GM21825 (cell line): ENCODE data around the gene PPM1F.
"Not testable (repeated sequence)": the region's sequence is repeated elsewhere in the genome, so short reads cannot be mapped to it uniquely, and the experiment has no call there.

Experiments
- ATAC-seq: cut with Tn5 transposase; IDR thresholded peaks from one replicate; pipeline ENCODE4 v1.9.1; 2021; ENCODE audit warnings: mild to moderate bottlenecking, moderate library complexity; ENCODE audit not compliant: unreplicated experiment

The PPM1F gene

GRCh38 chr22:21902296-21903087 is 50.2 kb downstream of the PPM1F start:
- ATAC-seq: peak; percentile 54

GRCh38 chr22:21898354-21898896 is 54.2 kb downstream of the PPM1F start:
- ATAC-seq: no peak

- ATAC-seq: no peak
These were observed 55.6 kb downstream of the PPM1F start for GRCh38 chr22:21896951-21897513.

DNA sequence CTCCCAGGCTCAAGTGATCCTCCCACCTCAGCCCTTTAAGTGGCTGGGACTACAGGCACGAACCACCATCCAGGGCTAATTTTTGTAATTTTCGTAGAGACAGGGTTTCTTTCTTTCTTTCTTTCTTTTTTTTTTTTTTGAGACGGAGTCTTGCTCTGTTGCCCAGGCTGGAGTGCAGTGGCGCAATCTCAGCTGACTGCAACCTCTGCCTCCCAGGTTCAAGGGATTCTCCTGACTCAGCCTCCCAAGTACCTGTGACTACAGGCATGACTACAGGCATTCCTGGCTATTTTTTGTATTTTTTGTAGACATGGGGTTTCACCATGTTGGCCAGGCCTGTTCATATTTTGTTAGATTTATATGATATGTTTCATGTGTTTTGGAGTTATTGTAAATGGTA is 56.4 kb downstream of the PPM1F start:
- ATAC-seq: not testable (repeated sequence)

DNA sequence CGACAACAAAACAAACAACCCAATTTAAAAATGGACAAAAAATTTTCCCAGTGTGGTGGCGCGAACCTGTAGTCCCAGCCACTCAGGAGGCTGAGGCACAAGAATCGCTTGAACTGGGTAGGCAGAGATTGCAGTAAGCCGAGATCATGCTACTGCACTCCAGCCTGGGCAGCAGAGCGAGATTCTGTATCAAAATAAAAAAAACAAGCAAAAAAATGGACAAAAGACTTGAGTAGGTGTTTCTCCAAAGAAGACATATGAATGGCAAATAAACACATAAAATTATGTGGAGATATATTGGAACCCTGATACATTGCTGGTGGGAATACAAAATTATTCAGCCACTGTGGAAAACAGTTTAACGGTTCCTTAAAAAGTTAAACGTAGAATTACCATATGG is 57.8 kb downstream of the PPM1F start:
- ATAC-seq: no peak

DNA sequence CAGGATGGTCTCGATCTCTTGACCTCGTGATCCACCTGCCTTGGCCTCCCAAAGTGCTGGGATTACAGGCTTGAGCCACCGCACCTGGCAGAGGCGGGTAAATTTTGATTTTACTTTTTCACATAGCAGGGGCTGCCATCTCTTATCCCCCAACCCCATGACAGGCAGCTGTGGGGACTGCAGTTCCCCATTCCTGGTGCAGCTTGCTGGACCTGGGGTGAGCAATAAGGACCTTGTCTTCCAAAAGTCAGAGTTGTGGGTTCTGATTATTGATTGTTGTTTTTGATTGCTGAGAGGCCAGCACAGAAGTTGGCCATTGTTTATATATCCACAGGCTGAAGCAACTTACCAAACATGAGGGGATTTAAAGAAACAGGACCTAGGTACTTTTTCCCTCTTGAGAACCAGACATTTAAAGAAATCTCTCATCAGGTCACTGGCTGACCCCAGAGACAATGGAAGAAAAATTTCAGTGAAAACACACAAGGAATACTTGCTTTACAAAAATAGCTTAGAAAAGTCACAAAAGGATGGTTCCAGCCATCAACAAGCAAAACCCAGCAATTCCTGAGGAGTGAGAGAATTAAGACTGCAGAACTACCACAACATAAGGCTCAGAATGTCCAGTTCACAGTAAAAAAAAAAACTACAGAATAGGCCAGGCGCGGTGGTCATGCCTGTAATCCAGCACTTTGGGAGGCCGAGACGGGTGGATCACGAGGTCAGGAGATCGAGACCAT is 63.2 kb downstream of the PPM1F start:
- ATAC-seq: no peak

DNA sequence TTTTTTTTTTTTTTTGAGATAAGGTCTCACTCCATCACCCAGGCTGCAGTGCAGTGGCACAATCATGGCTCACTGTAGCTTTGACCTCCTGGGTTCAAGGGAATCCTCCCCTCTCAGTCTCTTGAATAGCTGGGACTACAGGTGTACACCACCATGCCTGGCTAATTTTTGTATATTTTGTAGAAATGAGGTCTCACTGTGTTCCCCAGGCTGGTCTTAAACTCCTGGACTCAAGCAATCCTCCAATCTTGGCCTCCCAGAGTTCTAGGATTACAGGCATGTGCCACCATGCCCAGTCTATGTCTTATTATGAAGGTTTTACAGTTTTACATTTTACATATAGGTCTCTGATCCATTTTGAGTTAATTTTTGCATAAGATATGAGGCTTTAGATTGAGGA is 64.8 kb downstream of the PPM1F start:
- ATAC-seq: no peak

DNA sequence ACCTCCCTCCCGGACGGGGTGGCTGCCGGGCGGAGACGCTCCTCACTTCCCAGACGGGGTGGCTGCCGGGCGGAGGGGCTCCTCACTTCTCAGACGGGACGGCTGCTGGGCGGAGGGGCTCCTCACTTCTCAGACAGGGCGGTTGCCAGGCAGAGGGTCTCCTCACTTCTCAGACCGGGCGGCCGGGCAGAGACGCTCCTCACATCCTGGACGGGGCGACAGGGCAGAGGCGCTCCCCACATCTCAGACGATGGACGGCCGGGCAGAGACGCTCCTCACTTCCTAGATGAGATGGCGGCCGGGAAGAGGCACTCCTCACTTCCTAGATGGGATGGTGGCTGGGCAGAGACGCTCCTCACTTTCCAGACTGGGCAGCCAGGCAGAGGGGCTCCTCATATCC is 68.7 kb downstream of the PPM1F start:
- not testable (repeated sequence) for ATAC-seq

- ATAC-seq: not testable (repeated sequence)
These were observed 69.8 kb downstream of the PPM1F start for GRCh38 chr22:21882754-21883333.

DNA sequence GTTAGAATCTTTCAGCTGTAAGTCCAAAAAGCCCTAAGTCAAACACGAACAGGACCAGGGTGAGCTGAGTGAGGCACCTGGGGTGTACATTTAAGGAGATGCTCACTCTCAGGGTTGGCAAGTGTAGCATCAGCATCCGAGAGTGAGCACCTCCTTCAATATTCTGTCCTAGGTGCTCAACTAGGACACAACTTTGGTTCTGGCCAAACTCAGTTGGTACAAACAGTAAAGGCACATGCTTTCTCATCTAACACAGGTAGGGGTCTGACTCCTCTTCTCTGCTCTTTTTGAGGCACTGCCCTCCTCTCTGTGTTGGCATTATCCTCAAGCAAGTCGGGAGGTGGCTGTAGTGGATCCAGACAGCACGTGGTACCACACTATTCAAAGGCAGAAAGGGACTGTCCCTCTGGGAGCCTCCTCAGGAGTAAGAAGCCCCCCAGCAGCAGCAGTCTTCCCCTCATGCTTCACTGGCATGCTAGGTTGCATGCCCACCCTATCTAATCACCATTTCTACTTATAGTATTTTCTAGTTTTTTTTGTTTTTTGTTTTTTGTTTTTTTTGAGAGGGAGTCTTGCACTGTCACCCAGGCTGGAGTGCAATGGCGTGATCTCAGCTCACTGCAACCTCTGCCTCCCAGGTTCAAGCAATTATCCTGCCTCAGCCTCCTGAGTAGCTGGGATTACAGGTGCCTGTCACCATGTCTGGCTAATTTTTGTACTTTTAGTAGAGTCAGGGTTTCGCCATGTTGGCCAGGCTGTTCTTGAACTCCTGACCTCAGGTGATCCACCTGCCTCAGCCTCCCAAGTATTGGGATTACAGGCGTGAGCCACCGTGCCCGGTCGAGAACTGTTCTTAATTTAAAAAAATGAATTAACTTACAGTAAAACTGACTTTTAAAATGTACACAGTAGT is 70.6 kb downstream of the PPM1F start:
- ATAC-seq: no peak

DNA sequence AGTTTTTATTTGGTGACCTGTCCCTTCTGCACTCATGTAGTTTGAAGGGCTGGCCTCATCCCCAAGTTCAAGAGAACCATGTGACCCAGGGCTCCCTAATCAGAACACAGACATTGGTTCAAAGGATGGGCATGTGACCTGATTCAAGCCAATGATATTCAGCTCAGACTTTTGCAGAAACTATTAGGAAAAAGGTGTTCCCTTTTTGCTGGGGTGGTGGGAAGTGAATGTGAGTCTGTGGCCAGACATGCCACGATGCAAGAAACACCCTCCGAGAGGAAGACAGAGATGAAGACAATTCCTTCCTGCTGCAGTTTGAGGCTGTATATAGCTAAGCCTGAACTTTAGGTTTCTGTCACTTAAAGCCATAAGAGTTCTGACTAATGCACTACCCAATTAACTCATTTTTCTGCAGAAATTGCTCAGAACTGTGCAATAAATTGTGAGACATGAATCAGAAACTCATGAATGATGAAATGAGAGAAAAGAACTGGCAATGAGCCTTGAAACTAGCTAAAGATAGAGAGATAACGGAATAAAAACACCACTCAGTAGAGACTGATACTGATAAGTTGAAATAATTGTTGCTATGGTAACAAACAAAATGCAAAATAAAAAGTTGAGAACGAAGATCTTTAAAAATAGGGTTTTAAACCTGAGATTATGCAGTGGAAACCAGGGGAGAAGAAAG is 76.0 kb downstream of the PPM1F start:
- no peak for ATAC-seq

GRCh38 chr22:21874953-21875352 is 77.7 kb downstream of the PPM1F start:
- ATAC-seq: not testable (repeated sequence)

- no peak for ATAC-seq
These were observed 79.0 kb downstream of the PPM1F start for GRCh38 chr22:21873619-21874018.

GRCh38 chr22:21872741-21873140 is 79.9 kb downstream of the PPM1F start:
- not testable (repeated sequence) for ATAC-seq
